ENCODE data around the gene PWWP2B. TPM values are rescaled to one million over a fixed set of nuclear protein-coding genes. Genes with fewer than 3 reads are reported as not detected.

Gene PWWP2B
- total and polyA plus RNA-seq, 2 of the 4 experiments (the other 2 are of a cell fraction), result 1.7 to 2.2 TPM

DNA sequence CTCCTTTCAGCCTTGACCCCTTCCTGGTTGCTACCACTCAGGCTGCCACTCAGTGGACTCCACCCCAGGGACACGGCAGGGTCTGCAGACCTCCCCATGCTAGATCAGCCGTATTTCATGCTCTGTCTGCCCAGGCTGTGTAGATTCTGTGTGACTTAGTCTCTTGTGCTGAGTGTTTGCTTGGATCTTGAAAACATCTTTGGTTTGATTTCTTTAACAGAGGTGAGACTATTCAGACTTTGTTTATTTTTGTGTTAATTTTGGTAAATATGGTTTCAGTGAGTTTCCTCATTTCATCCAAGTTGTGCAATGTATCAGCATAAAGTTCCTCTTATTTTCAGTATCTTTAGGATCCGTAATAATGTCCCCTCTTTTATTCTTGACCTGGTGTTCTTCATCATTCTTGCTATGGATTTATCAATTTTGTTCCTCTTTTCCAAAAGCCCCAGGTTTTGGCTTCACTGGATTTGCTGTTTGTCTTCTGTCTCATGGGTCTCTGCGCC is 21.2 kb upstream of the PWWP2B start:
- H2BK20ac ChIP-seq (ENCODE audit: low read depth, low read length), result no peak overlapping the region
- no peak for DNase-seq
- H2AK5ac ChIP-seq (ENCODE audit: low read depth, low read length), result no peak overlapping the region
- dilution Hi-C loops (cut with HindIII; ENCODE audit: low sequenced_read_pairs, unreplicated experiment), result no loop called here
- H3K36me3 ChIP-seq (ENCODE audit: control insufficient read depth, insufficient read depth, low read length), result no peaks in the 10 kb centered on the region
- H3K79me1 ChIP-seq (ENCODE audit: low read depth in 1 of 2, low read length in 2 of 2), result no peaks in the 10 kb centered on the region
- no peak overlapping the region for H3K27ac ChIP-seq (ENCODE audit: insufficient read depth, low read length)
- WGBS, 2 experiments (ENCODE audit: extremely low coverage in 2 of 2, insufficient read length in 1 of 2), result no CpG with 5 or more reads among the region's 4 CpGs
- H3K14ac ChIP-seq (replicated peaks; ENCODE audit: low read depth, low read length), result no peak overlapping the region
- H2AK9ac ChIP-seq (replicated peaks; ENCODE audit: low read depth, low read length, poor library complexity), result no peak overlapping the region
- POLR2A ChIA-PET (ENCODE audit: unreplicated experiment), result interaction anchor here (0.7 kb wide), 1 partner anchor 374 kb away, joined by 3 read pairs; no protein-coding TSS in a partner anchor
- TF ChIP-seq, protein P1, sequence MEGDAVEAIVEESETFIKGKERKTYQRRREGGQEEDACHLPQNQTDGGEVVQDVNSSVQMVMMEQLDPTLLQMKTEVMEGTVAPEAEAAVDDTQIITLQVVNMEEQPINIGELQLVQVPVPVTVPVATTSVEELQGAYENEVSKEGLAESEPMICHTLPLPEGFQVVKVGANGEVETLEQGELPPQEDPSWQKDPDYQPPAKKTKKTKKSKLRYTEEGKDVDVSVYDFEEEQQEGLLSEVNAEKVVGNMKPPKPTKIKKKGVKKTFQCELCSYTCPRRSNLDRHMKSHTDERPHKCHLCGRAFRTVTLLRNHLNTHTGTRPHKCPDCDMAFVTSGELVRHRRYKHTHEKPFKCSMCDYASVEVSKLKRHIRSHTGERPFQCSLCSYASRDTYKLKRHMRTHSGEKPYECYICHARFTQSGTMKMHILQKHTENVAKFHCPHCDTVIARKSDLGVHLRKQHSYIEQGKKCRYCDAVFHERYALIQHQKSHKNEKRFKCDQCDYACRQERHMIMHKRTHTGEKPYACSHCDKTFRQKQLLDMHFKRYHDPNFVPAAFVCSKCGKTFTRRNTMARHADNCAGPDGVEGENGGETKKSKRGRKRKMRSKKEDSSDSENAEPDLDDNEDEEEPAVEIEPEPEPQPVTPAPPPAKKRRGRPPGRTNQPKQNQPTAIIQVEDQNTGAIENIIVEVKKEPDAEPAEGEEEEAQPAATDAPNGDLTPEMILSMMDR (conservative IDR thresholded peaks at IDR 0.05; ENCODE audit: low read depth, low read length), result no peak
- peak; percentile 44 for TF ChIP-seq CEBPB (IDR thresholded peaks at IDR 0.05; ENCODE audit: low read depth, low read length)
- BruUV-seq (replicated peaks), result no TSS peak
- no peaks in the 10 kb centered on the region for H3K9me1 ChIP-seq (ENCODE audit: insufficient read depth, low read length)
- H3K27me3 ChIP-seq (ENCODE audit: control insufficient read depth, insufficient read depth, low read length), result no peaks in the 10 kb centered on the region
- no peaks in the 10 kb centered on the region for H3K4me1 ChIP-seq (ENCODE audit: control insufficient read depth, insufficient read depth, low read length)
- no peak overlapping the region for H3K9ac ChIP-seq (ENCODE audit: low read depth, low read length)
- no peak overlapping the region for H4K5ac ChIP-seq (ENCODE audit: low read depth, low read length)
- H4K91ac ChIP-seq (ENCODE audit: insufficient read depth, low read depth, low read length), result no peak overlapping the region
- no peak overlapping the region for H2BK120ac ChIP-seq (ENCODE audit: low read depth, low read length)
- H3K23ac ChIP-seq (ENCODE audit: low read depth, low read length), result no peak overlapping the region
- H3K56ac ChIP-seq (ENCODE audit: extremely low read depth, insufficient read depth, low read length), result no peak overlapping the region
- no peak for ATAC-seq (ENCODE audit: low read depth)
- H3K9me3 ChIP-seq (ENCODE audit: control insufficient read depth, insufficient read depth, low read length), result no peaks in the 10 kb centered on the region
- no peak overlapping the region for H2BK5ac ChIP-seq (ENCODE audit: low read depth, low read length, poor library complexity, severe bottlenecking)
- H2AFZ ChIP-seq (replicated peaks; ENCODE audit: low read length, poor library complexity), result no peak overlapping the region
- no peak overlapping the region for H3K4me3 ChIP-seq (ENCODE audit: insufficient read depth, low read depth, low read length)
- no peak overlapping the region for H4K8ac ChIP-seq (ENCODE audit: low read depth in 2 of 2, low read length in 2 of 2)
- no peak overlapping the region for H2BK15ac ChIP-seq (ENCODE audit: low read depth, low read length)
- no peak overlapping the region for H3K4me2 ChIP-seq (ENCODE audit: low read depth, low read length)
- no peaks in the 10 kb centered on the region for H4K20me1 ChIP-seq (ENCODE audit: insufficient read depth, low read length)
- H3K18ac ChIP-seq (ENCODE audit: low read depth, low read length), result no peak overlapping the region
- H3K4ac ChIP-seq (ENCODE audit: low read depth, low read length), result no peak overlapping the region
- CTCF ChIA-PET, result interaction anchor here (0.5 kb wide), 1 partner anchor 12 kb away, joined by 3 read pairs; no protein-coding TSS in a partner anchor
- in situ Hi-C loops (cut with MboI; ENCODE audit: low sequenced_read_pairs), result no loop called here
- intact Hi-C loops (cut with micrococcal nuclease), result no loop called here

Data from IMR-90 (cell line).